GM21825 (cell line): ENCODE results near the gene ZNF385C.

Experiments
- ATAC-seq: cut with Tn5 transposase; IDR thresholded peaks from one replicate; pipeline ENCODE4 v1.9.1; 2021; ENCODE audit warnings: mild to moderate bottlenecking, moderate library complexity; ENCODE audit not compliant: unreplicated experiment

ZNF385C gene

DNA sequence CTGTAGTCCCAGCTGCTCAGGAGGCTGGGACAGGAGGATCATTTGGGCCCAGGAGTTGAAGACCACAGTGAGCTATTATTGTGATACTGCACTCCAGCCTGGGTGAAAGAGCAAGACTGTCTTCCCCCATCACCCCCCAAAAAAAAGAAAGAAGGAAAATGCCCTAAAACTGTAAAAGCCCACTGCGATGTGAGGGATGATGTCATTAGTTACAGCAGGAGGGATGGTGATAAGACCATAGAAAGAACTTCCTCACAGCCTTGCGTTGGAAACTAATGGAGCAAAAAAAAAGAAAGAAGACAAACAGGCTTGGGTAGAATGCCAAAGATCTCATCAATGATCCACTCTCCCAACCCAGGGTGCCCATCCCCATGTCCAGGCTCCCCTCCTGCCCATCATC is 18.7 kb downstream of the ZNF385C start:
- no peak for ATAC-seq

GRCh38 chr17:42078396-42079043 is 19.8 kb downstream of the ZNF385C start:
- ATAC-seq = no peak

DNA sequence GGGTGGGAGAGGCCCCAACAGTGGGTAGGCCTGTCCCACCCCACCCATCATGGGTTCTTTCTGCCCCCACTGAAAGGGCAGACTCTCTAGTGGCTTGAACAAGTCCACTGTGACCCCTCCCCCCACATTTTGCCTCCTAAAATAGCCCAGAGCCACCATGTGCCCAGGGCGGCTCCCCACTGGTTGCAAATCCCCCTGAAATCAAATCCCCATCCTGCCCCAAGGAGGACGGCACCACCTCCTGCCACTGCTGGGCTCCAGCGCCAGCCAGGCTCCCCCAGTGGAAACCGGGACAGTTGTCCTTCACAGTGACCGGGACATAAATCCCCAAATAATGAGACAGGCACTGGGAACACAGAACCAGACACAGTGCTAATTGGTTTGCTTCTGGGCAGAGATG is 20.5 kb downstream of the ZNF385C start:
- ATAC-seq = no peak

- no peak for ATAC-seq
Observed at GRCh38 chr17:42076797-42077559, 21.3 kb downstream of the ZNF385C start.

DNA sequence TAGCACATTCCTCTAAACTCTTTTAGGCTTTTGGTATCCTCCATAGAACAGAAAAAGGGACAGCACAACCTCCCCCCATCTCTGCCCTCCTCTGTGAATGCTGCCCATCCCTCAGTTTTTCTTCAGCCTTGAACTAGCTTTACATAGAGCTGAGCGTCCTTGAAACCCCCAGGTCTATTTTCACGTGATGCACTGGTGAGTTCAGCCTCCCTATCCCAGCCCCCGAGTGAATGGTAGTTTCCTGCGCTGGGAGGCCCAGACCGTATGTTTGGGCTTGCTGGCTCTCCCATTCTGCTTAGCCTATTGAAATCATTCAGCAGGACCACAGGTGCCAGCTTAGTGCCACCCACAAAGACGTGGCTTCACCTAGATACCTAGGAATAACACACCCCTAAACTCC is 22.5 kb downstream of the ZNF385C start:
- no peak for ATAC-seq

- no peak for ATAC-seq
Observed at GRCh38 chr17:42072323-42073187, 25.7 kb downstream of the ZNF385C start.

DNA sequence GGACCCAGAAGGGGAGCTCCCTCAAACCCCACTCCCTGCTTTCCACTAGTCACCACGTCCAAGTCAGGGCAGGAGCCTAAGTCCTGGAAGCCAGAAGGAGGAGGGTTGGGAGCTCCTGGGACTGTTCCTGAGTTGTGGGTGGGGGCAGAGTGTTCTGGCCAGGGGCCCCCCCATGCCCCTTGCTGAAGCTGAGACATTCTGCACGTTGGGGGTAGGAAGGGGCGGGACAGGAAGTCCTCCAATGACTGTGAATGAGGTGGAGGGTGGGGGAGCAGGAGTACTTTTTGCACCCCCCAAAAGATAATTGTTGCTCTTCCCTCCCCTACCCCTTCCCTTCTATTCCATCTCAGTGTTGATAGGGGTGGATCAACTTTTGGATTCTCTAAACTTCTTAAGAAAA is 26.5 kb downstream of the ZNF385C start:
- ATAC-seq = no peak

GRCh38 chr17:42068979-42069378 is 29.3 kb downstream of the ZNF385C start:
- no peak for ATAC-seq

DNA sequence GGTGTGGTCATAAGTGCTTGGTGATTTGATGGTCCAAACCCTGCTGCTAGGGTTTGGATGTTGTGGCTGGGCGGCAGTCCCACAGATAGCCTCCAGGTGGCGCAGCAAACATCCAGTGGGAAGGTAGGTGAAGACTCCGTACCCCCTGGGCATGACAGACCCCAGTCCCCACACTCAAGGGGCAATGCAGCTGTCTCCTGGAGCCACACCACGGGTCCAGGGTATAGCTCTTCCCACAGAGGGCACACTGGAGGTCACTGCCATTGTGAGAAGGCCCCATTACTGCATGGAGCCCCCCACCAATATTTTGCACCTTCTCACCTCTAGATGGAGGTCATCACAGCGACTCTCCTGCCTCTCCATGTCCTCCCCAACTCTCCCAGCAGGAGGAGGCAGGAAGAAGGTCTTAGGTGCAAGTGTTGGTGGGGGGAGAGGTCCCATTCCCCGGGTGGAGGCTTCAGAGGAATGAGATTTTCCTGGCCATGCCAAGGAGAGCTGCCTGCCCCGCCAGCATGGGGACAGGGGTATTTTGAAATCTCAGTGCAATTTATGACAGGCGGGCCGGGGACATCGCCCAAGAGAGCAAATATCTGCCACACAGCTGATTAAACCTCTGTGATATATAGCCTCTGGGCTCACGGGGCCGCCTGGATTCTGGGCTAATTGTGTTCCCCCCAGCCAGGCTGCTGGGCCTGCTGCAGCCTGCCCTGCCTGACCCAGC is 30.7 kb downstream of the ZNF385C start:
- ATAC-seq = no peak

DNA sequence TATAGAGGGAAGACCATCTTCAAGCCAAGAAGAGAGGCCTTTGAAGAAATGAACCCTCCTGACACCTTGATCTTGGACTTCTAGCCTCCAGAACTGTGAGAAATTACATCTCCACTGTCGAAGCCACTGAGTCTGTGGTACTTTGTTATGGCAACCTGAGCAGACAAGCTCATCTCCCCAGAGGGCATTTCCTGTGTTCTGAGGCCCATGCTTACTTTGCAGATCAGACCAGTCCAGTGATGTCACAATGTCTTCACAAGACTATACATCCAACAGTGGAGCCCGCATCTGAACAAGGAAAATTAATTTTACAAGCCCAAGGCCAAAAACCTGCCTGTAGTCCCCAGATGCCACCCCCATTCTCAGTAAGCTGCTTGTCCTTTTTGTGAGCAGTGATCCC is 33.1 kb downstream of the ZNF385C start:
- no peak for ATAC-seq

DNA sequence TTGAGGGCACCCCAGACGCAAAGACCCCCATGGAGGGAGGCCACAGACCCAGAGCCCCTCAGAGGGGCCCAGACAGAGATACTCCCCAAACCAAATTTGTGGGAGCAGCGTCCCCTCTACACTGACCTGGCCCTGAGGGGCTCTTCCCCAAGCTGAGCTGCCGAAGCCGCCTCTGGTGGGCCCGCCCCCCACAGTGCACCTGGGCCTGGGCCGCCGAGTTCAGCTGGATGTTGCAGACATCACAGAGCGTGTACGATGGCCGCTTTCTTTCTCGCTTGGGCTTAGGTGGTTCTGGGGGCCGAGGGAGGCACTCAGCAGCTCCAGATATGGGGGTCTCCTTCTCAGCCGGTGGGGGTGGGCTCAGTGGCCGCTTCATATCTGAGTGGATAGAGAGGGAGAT is 35.6 kb downstream of the ZNF385C start:
- no peak for ATAC-seq

DNA sequence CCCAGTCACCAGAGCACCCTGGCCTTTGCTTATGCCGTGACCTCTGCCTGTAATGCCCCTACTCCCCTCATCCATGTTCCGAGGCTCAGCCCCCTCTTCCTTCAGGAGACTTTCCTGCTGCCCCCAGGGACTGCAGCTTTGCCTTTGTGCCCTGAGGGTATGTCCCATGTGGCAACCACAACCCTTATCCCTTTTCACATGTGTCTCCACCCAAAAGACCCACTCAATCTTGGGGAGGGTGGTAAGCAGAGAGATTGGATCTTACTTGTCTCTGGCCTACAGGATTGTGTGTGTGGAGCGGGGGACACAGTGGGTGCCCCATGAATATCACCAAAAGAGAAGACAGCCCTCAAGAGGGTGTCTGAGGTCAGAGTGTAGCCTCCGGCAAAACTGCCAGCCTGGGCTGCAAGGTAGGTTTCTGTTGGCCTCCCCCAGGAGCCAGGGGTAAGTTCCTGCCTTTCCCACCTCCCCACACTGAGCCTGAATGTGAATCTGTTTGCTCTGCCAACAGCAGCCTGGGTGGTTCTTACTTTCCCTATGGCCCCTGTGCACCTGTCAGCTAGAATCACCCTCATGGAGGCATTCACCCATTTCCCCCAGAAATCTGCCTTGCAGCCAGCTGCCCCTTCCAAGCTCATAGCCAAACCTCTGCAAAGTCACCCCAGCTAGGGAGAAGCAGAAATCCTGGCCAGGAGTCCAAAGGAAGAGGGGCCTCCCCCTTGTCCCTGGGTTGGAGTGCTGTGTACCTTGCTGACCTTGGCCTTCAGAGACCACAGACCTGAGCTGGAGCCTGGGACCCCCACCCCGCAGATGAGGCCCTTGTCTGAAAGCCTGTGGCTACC is 36.4 kb downstream of the ZNF385C start:
- ATAC-seq = no peak

GRCh38 chr17:42060231-42060630 is 38.0 kb downstream of the ZNF385C start:
- no peak for ATAC-seq

DNA sequence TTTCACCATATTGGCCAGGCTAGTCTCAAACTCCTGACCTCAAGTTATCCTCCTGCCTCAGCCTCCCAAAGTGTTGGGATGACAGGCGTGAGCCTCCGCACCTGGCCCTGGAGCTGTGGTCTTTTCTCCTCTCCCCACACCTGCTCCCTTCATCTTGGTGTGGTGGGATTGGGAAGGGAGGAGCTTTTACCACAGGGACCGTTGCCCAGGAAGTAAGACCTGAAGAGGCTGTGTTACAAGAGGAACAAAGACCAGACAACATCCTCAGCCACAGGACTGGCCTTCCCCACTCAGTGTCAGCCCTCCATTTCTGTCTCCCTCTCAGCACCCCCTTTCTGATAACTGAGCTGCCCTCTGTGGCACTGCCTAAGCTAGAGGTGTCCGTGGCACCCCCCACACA is 38.5 kb downstream of the ZNF385C start:
- no peak for ATAC-seq

- no peak for ATAC-seq
Observed at GRCh38 chr17:42058063-42058462, 40.2 kb downstream of the ZNF385C start.

DNA sequence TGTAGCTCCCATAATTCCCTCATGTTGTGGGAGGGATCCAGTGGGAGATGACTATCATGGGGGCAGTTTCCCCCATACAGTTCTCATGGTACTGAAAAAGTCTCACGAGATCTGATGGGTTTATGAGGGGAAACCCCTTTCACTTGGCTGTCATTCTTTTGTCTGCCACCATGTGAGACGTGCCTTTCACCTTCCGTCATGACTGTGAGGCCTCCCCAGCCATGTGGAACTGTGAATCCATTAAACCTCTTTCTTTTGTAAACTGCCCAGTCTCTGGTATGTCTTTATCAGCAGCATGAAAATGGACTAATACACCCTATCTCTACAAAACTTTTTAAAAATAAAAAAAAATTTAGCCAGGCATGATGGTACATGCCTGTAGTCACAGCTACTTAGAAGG is 41.6 kb downstream of the ZNF385C start:
- no peak for ATAC-seq

DNA sequence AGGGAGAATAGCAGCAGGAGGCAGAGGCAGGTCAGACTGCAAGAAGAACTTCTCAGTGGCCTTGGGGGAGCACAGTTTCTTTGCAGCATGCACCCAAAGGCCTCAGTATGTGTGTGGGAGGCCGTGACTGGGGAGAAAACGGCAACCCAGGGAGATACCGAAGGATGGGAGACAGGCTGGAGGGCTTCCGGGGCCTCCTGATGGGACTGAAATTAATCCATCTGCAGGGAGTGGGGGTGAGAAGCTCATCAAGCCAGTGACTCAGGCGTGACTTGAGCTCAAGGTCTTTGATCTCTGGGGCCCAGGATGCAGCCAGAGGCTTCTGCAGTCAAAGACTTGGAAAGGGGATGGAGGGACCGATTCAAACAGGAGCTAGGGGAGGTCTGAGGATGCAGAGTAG is 42.8 kb downstream of the ZNF385C start:
- no peak for ATAC-seq

- ATAC-seq = no peak
Observed at GRCh38 chr17:42055027-42055426, 43.2 kb downstream of the ZNF385C start.

DNA sequence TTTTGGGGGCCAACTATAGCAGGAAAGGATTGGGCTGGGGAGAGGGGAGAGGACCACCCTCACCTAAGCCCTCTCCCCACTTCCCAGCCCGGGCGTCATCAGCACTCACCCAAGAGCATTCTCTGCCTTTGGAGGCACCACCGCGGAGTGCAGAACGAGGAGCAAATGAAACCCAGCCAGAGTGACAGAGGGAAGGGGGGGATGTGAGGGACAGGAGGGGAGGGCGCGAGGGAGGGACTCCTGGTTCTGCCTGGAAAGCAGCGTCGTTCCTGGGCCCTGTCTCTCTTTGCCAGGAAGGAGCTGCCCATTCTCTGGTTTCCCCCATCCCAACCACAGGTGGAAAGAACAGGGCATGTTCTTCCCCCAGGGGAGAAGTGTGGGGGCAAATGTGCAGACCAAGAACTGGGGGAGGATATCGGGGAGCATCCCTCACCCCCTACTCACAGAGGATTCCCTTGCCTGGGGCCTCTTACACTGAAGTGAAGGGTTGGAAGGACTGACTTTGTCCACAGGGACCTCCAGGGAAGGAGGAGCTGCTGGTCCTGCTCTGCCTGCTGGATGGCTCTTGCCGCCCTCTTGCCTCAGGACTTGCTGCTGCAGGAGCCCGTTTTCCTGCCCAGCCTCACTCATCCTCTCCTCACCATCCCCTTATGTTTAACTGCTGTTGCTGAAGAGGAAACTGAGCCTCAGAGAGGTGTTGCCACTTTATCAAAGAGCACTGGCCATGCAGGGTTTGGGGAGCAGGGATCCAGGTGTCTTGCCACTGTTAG is 44.4 kb downstream of the ZNF385C start:
- no peak for ATAC-seq
